HCT116 (cell line): ENCODE results near the gene UBE2L5. TPM values are rescaled to one million over a fixed set of nuclear protein-coding genes. Genes with fewer than 3 reads are reported as not detected.

Source experiments
- ATAC-seq: fragments of 200-7000 bp; cut with Tn5 transposase; 2 replicates; pipeline ENCODE4 v1.9.1; 2020; ENCODE audit warnings: mild to moderate bottlenecking, moderate library complexity
- BruUV-seq: library from RNA; stranded (reverse); fragments of 400-500 nt; replicated peaks from 2 replicates; lab custom pipeline; 2021; lab: Mats Ljungman, UMichigan
- CTCF ChIA-PET: fragments of 300-600 bp; sonication (Branson Sonifier 250); formaldehyde crosslinking; loops from one replicate; lab custom pipeline; 2021; ENCODE audit warnings: antibody characterized with exemption; lab: Charles Lee
- POLR2A ChIA-PET: fragments of 300-600, 350-600 bp; sonication (Branson Sonifier 250); formaldehyde crosslinking; loops from one replicate; lab custom pipeline; 2021; ENCODE audit warnings: antibody characterized with exemption; lab: Charles Lee
- RAD21 ChIA-PET, 2 experiments: fragments of 300-600 bp; sonication (Branson Sonifier 250); formaldehyde crosslinking; loops; one replicate each; lab custom pipeline; 2023; ENCODE audit warnings: low total read pairs in 2 of 2; ENCODE audit not compliant: uncharacterized antibody in 2 of 2, unreplicated experiment in 2 of 2, low non-redundant PET in 1 of 2; lab: Charles Lee
- DNase-seq: peaks from one replicate; pipeline ENCODE4 v3.0.0-alpha.2; 2010; ENCODE audit warnings: low read depth, low spot score
- H2AFZ ChIP-seq: fragments of 200-600 bp; shearing (Covaris generic), sonication (generic); 2 replicates; pipeline ENCODE4 v1.6.1; 2017; ENCODE audit warnings: low read depth, mixed run types, mixed read lengths, antibody characterized with exemption, low read length; ENCODE audit not compliant: poor library complexity, severe bottlenecking
- H3K27ac ChIP-seq: 2 replicates; pipeline ENCODE4 v1.5.1; 2012; ENCODE audit warnings: low read depth, low read length
- H3K27me3 ChIP-seq: fragments of 200-600 bp; sonication (generic); 2 replicates; pipeline ENCODE4 v1.6.1; 2016; ENCODE audit warnings: mixed run types, low read length, mixed read lengths; ENCODE audit not compliant: insufficient read depth
- H3K36me3 ChIP-seq, 2 experiments: fragments of 200-500 bp in 1 of 2; fragments of 200-600 bp in 1 of 2; sonication (Bioruptor generic) in 1 of 2; sonication (generic) in 1 of 2; 2 replicates each; pipeline versions ENCODE4 v1.5.1 to v1.6.1; 2014 to 2016; ENCODE audit warnings: low read length in 2 of 2, inconsistent platforms in 1 of 2, mixed read lengths in 1 of 2, mixed run types in 1 of 2; ENCODE audit not compliant: insufficient read depth in 2 of 2, control insufficient read depth in 1 of 2
- H3K4me1 ChIP-seq, 2 experiments: fragments of 200-600 bp in 1 of 2; sonication (generic) in 1 of 2; 2 replicates each; pipeline versions ENCODE4 v1.5.1 to v1.6.1; 2012 to 2017; ENCODE audit warnings: low read length in 2 of 2, inconsistent platforms in 1 of 2, mild to moderate bottlenecking in 1 of 2, mixed read lengths in 1 of 2, mixed run types in 1 of 2, moderate library complexity in 1 of 2; ENCODE audit not compliant: insufficient read depth in 2 of 2, control insufficient read depth in 1 of 2
- H3K4me2 ChIP-seq: fragments of 200-600 bp; sonication (generic); 2 replicates; pipeline ENCODE4 v1.6.1; 2017; ENCODE audit warnings: mixed run types, low read length, mixed read lengths
- H3K4me3 ChIP-seq, 2 experiments: fragments of 200-600 bp in 1 of 2; sonication (generic) in 1 of 2; replicated peaks in 1 of 2; 2 replicates each; pipeline ENCODE4 v1.5.1; 2011 to 2016; ENCODE audit warnings: low read length in 2 of 2, control low read depth in 1 of 2, low read depth in 1 of 2, mild to moderate bottlenecking in 1 of 2, mixed read lengths in 1 of 2, mixed run types in 1 of 2
- H3K79me2 ChIP-seq: fragments of 200-600 bp; sonication (generic); 2 replicates; pipeline ENCODE4 v1.6.1; 2017; ENCODE audit warnings: mild to moderate bottlenecking, mixed run types, low read length, moderate library complexity, mixed read lengths; ENCODE audit not compliant: insufficient read depth
- H3K9ac ChIP-seq: fragments of 200-600 bp; sonication (generic); 2 replicates; pipeline ENCODE4 v1.6.1; 2016; ENCODE audit warnings: low read length, mixed read lengths
- H3K9me2 ChIP-seq: fragments of 200-600 bp; sonication (generic), shearing (Covaris generic); 2 replicates; pipeline ENCODE4 v1.6.1; 2017; ENCODE audit warnings: mixed run types, mild to moderate bottlenecking, moderate library complexity; ENCODE audit not compliant: insufficient read depth
- H3K9me3 ChIP-seq, 2 experiments: fragments of 200-500 bp in 1 of 2; fragments of 200-600 bp in 1 of 2; sonication (Bioruptor generic) in 1 of 2; sonication (generic) in 1 of 2; 2 replicates each; pipeline ENCODE4 v1.6.1; 2014 to 2017; ENCODE audit warnings: low read length in 2 of 2, mixed read lengths in 2 of 2, inconsistent platforms in 1 of 2, low read depth in 1 of 2, mild to moderate bottlenecking in 1 of 2, mixed run types in 1 of 2, moderate library complexity in 1 of 2; ENCODE audit not compliant: control insufficient read depth in 1 of 2, insufficient read depth in 1 of 2
- H4K20me1 ChIP-seq: fragments of 200-600 bp; sonication (generic), shearing (Covaris generic); 2 replicates; pipeline ENCODE4 v1.6.1; 2017; ENCODE audit warnings: mixed run types, mild to moderate bottlenecking, moderate library complexity; ENCODE audit not compliant: insufficient read depth
- ATF3 ChIP-seq: IDR thresholded peaks from 2 replicates; pipeline ENCODE4 v1.6.1; 2012
- CBX3 ChIP-seq: IDR thresholded peaks from 2 replicates; pipeline ENCODE4 v1.6.1; 2012; ENCODE audit warnings: low read depth
- EGR1 ChIP-seq: IDR thresholded peaks from 2 replicates; pipeline ENCODE4 v1.6.1; 2012; ENCODE audit warnings: low read depth
- EZH2phosphoT487 ChIP-seq: fragments of 200-600 bp; IDR thresholded peaks from 2 replicates; pipeline ENCODE4 v1.6.1; 2018; ENCODE audit warnings: antibody characterized with exemption, borderline replicate concordance
- MAX ChIP-seq: IDR thresholded peaks from 2 replicates; pipeline ENCODE4 v1.6.1; 2012
- POLR2A ChIP-seq: IDR thresholded peaks from 2 replicates; pipeline ENCODE4 v1.7.0; 2011; ENCODE audit warnings: borderline replicate concordance; ENCODE audit not compliant: insufficient read depth, insufficient read length; ENCODE audit errors: extremely low read depth
- POLR2AphosphoS5 ChIP-seq: IDR thresholded peaks from 2 replicates; pipeline ENCODE4 v1.6.1; 2011; ENCODE audit warnings: mild to moderate bottlenecking, low read depth, low read length, moderate library complexity
- REST ChIP-seq: IDR thresholded peaks from 2 replicates; pipeline ENCODE4 v1.6.1; 2012; ENCODE audit warnings: low read depth
- SIN3A ChIP-seq: IDR thresholded peaks from 2 replicates; pipeline ENCODE4 v1.6.1; 2012; ENCODE audit warnings: low read depth
- SP1 ChIP-seq: IDR thresholded peaks from 2 replicates; pipeline ENCODE4 v1.6.1; 2012; ENCODE audit warnings: low read depth
- TCF7L2 ChIP-seq: IDR thresholded peaks from 2 replicates; pipeline ENCODE4 v1.7.0; 2011; ENCODE audit warnings: borderline replicate concordance, inconsistent platforms; ENCODE audit not compliant: insufficient read depth, insufficient read length; ENCODE audit errors: extremely low read depth
- YY1 ChIP-seq: IDR thresholded peaks from 2 replicates; pipeline ENCODE4 v1.6.1; 2011; ENCODE audit warnings: low read length, low read depth, moderate library complexity, mild to moderate bottlenecking; ENCODE audit not compliant: insufficient replicate concordance; ENCODE audit errors: extremely low read depth
- ZNF274 ChIP-seq: fragments of 200-500 bp; sonication (Bioruptor generic); IDR thresholded peaks from 2 replicates; pipeline ENCODE4 v1.6.1; 2014; ENCODE audit warnings: mild to moderate bottlenecking, low read depth, low read length, inconsistent platforms
- intact Hi-C: fragments of 100-400 bp; cut with micrococcal nuclease; formaldehyde crosslinking; loops from 2 replicates; pipeline ENCODE4 v1.10.0; 2022
- total RNA-seq: library from RNA; stranded (reverse); gene quantifications from one replicate; pipeline ENCODE4 v1.2.1, GENCODE V29; 2021; ENCODE audit not compliant: unreplicated experiment

Gene UBE2L5
- total RNA-seq, 1 experiment from 2014 or later = 0.15 TPM

- Histone ChIP-seq H3K9me2 (no peaks in the 10 kb centered on the region), H3K79me2 (peaks cover 38% of the 10 kb centered on the region), H3K4me1 (peaks cover 11 to 32% of the 10 kb centered on the region in 2 experiments; a peak in 3 of 4 replicates), H4K20me1 (peaks cover 7% of the 10 kb centered on the region; the same call in 1 of the 2 replicates), H3K36me3 (peaks cover 18 to 26% of the 10 kb centered on the region in 2 experiments), H2AFZ (peak within 1 kb of the TSS; percentile 55), H3K4me3 (peak within 1 kb of the TSS; percentile 73 to 80), H3K4me2 (peak within 1 kb of the TSS; percentile 80), H3K9ac (peak within 1 kb of the TSS; percentile 97), H3K27me3 (no peaks in the 10 kb centered on the region), H3K9me3 (no peaks in the 10 kb centered on the region), H3K27ac (peak within 1 kb of the TSS; percentile 99)
- peak; percentile 98 for DNase-seq
- peak; percentile 90 for ATAC-seq
- ChIA-PET RAD21 (no interaction called here), POLR2A (interaction anchor here (0.8 to 2.1 kb wide), 3 partner anchors 34 to 390 kb away, joined by 3 to 5 read pairs (median 4); no protein-coding TSS in a partner anchor), CTCF (interaction anchor here (0.6 to 0.9 kb wide), 2 partner anchors 333 to 399 kb away, joined by 3 to 4 read pairs; no protein-coding TSS in a partner anchor)
- no peak for TF ChIP-seq EGR1
- no peak for TF ChIP-seq REST
- TF ChIP-seq ZNF274 = no peak
- peak; percentile 77; the same call in 1 of the 2 replicates for TF ChIP-seq MAX
- no peak for TF ChIP-seq EZH2phosphoT487
- 0 out of 2 replicates have a peak, but pooled peaks have one; percentile 37 for TF ChIP-seq CBX3
- no peak for TF ChIP-seq ATF3
- TF ChIP-seq YY1 = peak; percentile 61
- TF ChIP-seq POLR2A = peak; percentile 77
- peak; percentile 87 for TF ChIP-seq SP1
- peak; percentile 77 for TF ChIP-seq POLR2AphosphoS5
- peak; percentile 99 for TF ChIP-seq SIN3A
- peak; percentile 38 for TF ChIP-seq TCF7L2
- intact Hi-C loops = loop anchor here (1.0 to 10.0 kb wide), 4 partner anchors 152 to 579 kb away; partner anchors contain the start of gene USPL1
- no TSS peak for BruUV-seq
These were observed 43.5 kb downstream of the UBE2L5 start, which contains the start of gene HMGB1 for GRCh38 chr13:30465593-30466357. Gene HMGB1, minus strand, starts transcription at chr13:30465936. Its CDS starts 2,256 bp downstream, at chr13:30463680.
